ENCODE data around the gene SERINC1. TPM values are rescaled to one million over a fixed set of nuclear protein-coding genes. Genes with fewer than 3 reads are reported as not detected.
"Not testable (repeated sequence)": the region's sequence is repeated elsewhere in the genome, so short reads cannot be mapped to it uniquely, and the experiment has no call there.

Gene SERINC1
- total RNA-seq (100 to 1,000 TPM; 226 to 342 (median 266) TPM), polyA plus RNA-seq (100 to 1,000 TPM in 1 of 3 donors, 10 to 100 TPM in 2; 68.0 to 455 (median 74.7) TPM)
- long read RNA-seq, donor 1, transcript SERINC1-201 (10 exons, 3,137 nt), result major isoform, 87 of 117 reads
- long read RNA-seq, donor 1, partial matches to known transcripts, result 30 of 117 reads
- long read RNA-seq, donor 1, other reads (novel, unspliced or antisense), result 0 of 117 reads
- long read RNA-seq, donor 2, transcript SERINC1-201 (10 exons, 3,137 nt), result major isoform, 74 of 106 reads
- long read RNA-seq, donor 2, partial matches to known transcripts, result 32 of 106 reads
- long read RNA-seq, donor 2, other reads (novel, unspliced or antisense), result 0 of 106 reads
- long read RNA-seq, donor 3, transcript SERINC1-201 (10 exons, 3,137 nt), result major isoform, 80 of 102 reads
- long read RNA-seq, donor 3, partial matches to known transcripts, result 22 of 102 reads
- long read RNA-seq, donor 3, other reads (novel, unspliced or antisense), result 0 of 102 reads
- long read RNA-seq, donor 4, transcript SERINC1-201 (10 exons, 3,137 nt), result major isoform, 84 of 120 reads
- long read RNA-seq, donor 4, partial matches to known transcripts, result 17 of 120 reads
- long read RNA-seq, donor 4, other reads (novel, unspliced or antisense), result 19 of 120 reads
- long read RNA-seq, donor 5, transcript SERINC1-201 (10 exons, 3,137 nt), result major isoform, 204 of 247 reads
- long read RNA-seq, donor 5, partial matches to known transcripts, result 24 of 247 reads
- long read RNA-seq, donor 5, other reads (novel, unspliced or antisense), result 19 of 247 reads
- long read RNA-seq, donor 6, transcript SERINC1-201 (10 exons, 3,137 nt), result major isoform, 69 of 97 reads
- long read RNA-seq, donor 6, partial matches to known transcripts, result 15 of 97 reads
- long read RNA-seq, donor 6, other reads (novel, unspliced or antisense), result 13 of 97 reads
- long read RNA-seq, donor 7, transcript SERINC1-201 (10 exons, 3,137 nt), result major isoform, 23 of 57 reads
- long read RNA-seq, donor 7, partial matches to known transcripts, result 34 of 57 reads
- long read RNA-seq, donor 7, other reads (novel, unspliced or antisense), result 0 of 57 reads
- long read RNA-seq, donor 8, transcript SERINC1-201 (10 exons, 3,137 nt), result major isoform, 118 of 166 reads
- long read RNA-seq, donor 8, partial matches to known transcripts, result 48 of 166 reads
- long read RNA-seq, donor 8, other reads (novel, unspliced or antisense), result 0 of 166 reads
- long read RNA-seq, donor 9, transcript SERINC1-201 (10 exons, 3,137 nt), result major isoform, 97 of 121 reads
- long read RNA-seq, donor 9, partial matches to known transcripts, result 24 of 121 reads
- long read RNA-seq, donor 9, other reads (novel, unspliced or antisense), result 0 of 121 reads
- long read RNA-seq, donor 10, transcript SERINC1-201 (10 exons, 3,137 nt), result major isoform, 30 of 36 reads
- long read RNA-seq, donor 10, partial matches to known transcripts, result 6 of 36 reads
- long read RNA-seq, donor 10, other reads (novel, unspliced or antisense), result 0 of 36 reads

- peak; percentile 94 to 99 (median 96) for DNase-seq
- H3K9me3 ChIP-seq (replicated peaks in 1 of 3), result no peaks in the 10 kb centered on the region
- intact Hi-C loops (cut with DNase I), result loop anchor here in 1 of 2 donors (10.0 kb wide), 1 partner anchor 53 kb away; no protein-coding TSS in a partner anchor
- H3K36me3 ChIP-seq (replicated peaks in 1 of 2), result no peaks in the 10 kb centered on the region
- 0 to 1% (median 0%) methylated on average over 46 to 49 of the region's 49 CpGs for WGBS, 4 donors
- H3K4me1 ChIP-seq (replicated peaks in 1 of 2), result peaks cover 0 to 28% of the 10 kb centered on the region in 2 donors
- H3K4me3 ChIP-seq, result peak within 1 kb of the TSS; percentile 64 to 90 (median 69)
- H3K27me3 ChIP-seq, result no peaks in the 10 kb centered on the region
- peak; percentile 82 to 96 for TF ChIP-seq POLR2A (IDR thresholded peaks at IDR 0.05)
- TF ChIP-seq, protein P1, sequence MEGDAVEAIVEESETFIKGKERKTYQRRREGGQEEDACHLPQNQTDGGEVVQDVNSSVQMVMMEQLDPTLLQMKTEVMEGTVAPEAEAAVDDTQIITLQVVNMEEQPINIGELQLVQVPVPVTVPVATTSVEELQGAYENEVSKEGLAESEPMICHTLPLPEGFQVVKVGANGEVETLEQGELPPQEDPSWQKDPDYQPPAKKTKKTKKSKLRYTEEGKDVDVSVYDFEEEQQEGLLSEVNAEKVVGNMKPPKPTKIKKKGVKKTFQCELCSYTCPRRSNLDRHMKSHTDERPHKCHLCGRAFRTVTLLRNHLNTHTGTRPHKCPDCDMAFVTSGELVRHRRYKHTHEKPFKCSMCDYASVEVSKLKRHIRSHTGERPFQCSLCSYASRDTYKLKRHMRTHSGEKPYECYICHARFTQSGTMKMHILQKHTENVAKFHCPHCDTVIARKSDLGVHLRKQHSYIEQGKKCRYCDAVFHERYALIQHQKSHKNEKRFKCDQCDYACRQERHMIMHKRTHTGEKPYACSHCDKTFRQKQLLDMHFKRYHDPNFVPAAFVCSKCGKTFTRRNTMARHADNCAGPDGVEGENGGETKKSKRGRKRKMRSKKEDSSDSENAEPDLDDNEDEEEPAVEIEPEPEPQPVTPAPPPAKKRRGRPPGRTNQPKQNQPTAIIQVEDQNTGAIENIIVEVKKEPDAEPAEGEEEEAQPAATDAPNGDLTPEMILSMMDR (IDR thresholded peaks at IDR 0.05), result no peak
- peak within 1 kb of the TSS; percentile 82 to 98 (median 93) for H3K27ac ChIP-seq
Observed at GRCh38 chr6:122471107-122472021, at the start of gene SERINC1. TSS of gene SERINC1 (minus strand) at chr6:122471807. CDS start at chr6:122471737, 70 bp downstream.

DNA sequence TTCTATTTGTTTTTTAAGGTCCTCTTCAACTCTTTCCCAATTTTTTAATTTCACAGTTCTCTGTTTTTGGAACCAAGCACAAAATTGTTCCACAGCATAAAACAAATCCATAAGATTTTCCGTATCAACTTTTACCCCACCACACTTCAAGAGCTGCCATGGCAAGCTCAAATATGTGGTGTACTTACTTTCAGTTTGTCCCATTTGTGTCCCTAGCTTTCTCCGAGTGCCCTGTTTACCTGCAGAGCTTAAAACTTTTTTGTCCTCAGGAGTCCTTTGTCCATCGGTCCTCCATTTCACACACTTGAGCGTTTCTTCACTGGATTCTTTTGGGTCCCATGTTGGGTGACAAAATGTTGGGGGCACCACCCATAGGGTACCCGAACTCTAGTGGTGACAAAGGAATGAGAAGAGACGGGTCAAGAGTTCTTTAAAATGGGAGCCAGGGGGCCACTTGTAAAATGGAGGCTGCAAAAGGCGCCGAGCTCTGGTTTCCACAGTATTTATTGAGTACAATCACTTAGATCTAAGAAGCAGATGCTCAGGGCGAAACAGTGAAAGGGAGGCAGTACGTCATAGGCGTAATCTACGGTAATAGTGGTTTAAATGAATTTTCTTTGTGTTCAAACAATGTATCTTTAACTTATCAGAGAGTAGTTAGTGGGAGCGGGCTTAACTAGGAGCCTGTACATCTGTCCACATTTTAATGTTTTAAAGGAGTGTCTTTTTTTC, 39.8 kb upstream of the SERINC1 start:
- intact Hi-C loops (cut with DNase I), result no loop called here
- Histone ChIP-seq H3K36me3 (replicated peaks in 1 of 2) (no peaks in the 10 kb centered on the region), H3K4me1 (replicated peaks in 1 of 2) (no peaks in the 10 kb centered on the region), H3K27me3 (no peaks in the 10 kb centered on the region), H3K9me3 (replicated peaks in 1 of 3) (no peaks in the 10 kb centered on the region), H3K4me3 (no peak overlapping the region), H3K27ac (no peak overlapping the region)
- no peak for DNase-seq
- TF ChIP-seq, protein P1 (IDR thresholded peaks at IDR 0.05), result no peak
- no peak for TF ChIP-seq POLR2A (IDR thresholded peaks at IDR 0.05)
- WGBS, 4 donors, result 82 to 89% (median 86%) methylated on average over 13 of the region's 13 CpGs

GRCh38 chr6:122505170-122505569, 33.6 kb upstream of the SERINC1 start:
- H3K36me3 ChIP-seq (replicated peaks in 1 of 2); H3K27me3 ChIP-seq; H3K4me1 ChIP-seq (replicated peaks in 1 of 2); intact Hi-C loops (cut with DNase I); H3K4me3 ChIP-seq; DNase-seq; H3K27ac ChIP-seq: not testable (repeated sequence)
- 69 to 89% (median 82%) methylated on average over 3 of the region's 3 CpGs for WGBS, 4 donors
- peaks cover 0 to 16% (median 0%) of the 10 kb centered on the region in 3 donors for H3K9me3 ChIP-seq (replicated peaks in 1 of 3)

Data from adrenal gland (tissue), 19 donors.